AG09309 (cell line): ENCODE results near the gene COL17A1.

Experiments
- DNase-seq: peaks from one replicate; pipeline ENCODE4 v3.0.0-alpha.2; 2010; ENCODE audit warnings: low read depth
- H3K4me3 ChIP-seq: 2 replicates; pipeline ENCODE4 v1.5.1; 2011; ENCODE audit warnings: mild to moderate bottlenecking, low read depth, low read length, moderate library complexity; ENCODE audit not compliant: control insufficient read depth
- TF ChIP-seq, protein P1 (sequence below): IDR thresholded peaks from 2 replicates; pipeline ENCODE4 v1.5.1; 2011; ENCODE audit warnings: mild to moderate bottlenecking, low read depth, low read length, inconsistent platforms; ENCODE audit not compliant: insufficient read depth, control insufficient read depth; ENCODE audit errors: missing control alignments

COL17A1 gene

DNA sequence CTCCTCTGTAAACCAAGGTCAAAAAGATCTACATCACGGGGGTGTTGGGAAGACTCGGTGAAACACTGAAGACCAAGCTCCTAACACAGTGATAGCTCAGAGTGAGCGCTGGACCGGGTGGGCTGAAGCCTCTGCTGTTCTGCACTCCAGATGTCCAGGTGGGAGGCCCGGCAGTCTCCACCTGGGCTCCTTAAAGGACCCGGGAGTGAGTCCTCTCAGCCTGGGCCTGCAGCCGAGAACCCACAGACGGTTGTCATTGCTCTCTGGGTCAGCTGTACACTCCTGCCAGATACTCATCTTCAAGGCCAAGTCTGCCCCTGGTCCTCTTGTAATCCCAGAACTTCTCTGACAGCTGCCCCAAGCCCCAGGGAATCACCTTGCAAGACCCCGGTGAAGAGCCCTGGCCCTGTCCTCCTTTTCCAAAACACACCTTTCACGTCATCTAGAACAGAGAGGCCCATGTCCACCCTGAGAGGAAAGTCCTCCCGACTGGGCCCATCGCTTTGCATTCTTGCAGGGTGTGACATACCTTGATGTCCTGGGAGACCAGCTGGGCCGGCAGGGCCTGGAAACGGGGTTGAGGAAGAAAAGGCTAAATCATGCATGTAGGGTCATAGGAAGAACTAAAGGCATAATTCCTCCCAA, 43.7 kb downstream of the COL17A1 start:
- no peak overlapping the region for H3K4me3 ChIP-seq
- TF ChIP-seq, protein P1, sequence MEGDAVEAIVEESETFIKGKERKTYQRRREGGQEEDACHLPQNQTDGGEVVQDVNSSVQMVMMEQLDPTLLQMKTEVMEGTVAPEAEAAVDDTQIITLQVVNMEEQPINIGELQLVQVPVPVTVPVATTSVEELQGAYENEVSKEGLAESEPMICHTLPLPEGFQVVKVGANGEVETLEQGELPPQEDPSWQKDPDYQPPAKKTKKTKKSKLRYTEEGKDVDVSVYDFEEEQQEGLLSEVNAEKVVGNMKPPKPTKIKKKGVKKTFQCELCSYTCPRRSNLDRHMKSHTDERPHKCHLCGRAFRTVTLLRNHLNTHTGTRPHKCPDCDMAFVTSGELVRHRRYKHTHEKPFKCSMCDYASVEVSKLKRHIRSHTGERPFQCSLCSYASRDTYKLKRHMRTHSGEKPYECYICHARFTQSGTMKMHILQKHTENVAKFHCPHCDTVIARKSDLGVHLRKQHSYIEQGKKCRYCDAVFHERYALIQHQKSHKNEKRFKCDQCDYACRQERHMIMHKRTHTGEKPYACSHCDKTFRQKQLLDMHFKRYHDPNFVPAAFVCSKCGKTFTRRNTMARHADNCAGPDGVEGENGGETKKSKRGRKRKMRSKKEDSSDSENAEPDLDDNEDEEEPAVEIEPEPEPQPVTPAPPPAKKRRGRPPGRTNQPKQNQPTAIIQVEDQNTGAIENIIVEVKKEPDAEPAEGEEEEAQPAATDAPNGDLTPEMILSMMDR, result no peak
- DNase-seq, result no peak

DNA sequence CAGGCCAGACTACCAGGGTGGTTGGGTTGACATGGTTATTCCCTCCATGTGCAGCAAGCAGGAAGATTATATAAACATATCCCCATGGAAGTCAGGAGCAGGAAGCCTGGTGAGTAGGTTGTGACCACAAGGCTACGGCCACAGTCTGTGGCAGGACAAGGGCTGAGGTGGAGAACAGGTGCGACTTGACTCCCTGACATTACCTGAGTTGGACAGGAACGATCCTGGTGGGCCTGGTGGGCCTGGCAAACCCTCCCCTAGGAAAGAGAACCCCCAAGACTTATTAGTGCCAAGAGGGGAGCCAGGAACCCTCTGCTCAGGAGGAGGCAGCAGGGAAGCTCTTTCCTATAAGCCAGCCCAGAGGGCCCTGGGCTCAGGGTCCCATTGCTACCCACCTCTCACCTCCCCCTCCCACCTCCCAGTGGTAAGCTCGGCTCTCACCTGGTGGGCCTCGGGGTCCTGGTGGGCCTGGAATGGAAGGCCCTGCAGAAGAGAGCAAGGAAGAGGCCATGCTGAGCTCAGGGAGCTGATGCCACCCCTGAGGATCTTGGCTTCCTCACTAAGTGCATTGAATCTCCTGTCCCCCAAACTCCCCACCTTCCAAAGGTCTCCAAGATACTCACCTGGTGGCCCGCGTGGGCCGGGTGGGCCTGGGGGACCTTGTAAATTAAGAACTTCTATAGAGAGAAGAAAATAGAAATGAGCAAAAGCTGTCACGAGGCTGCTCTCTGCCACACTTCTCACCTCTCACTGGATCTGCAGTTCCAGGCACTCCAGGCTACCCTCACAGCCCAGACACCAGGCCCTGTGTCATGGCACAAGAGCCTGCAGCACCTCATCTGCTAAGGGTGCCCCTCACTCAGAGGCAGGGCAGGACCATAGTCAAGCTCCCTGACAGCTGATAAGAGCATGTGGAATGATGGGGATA, 44.6 kb downstream of the COL17A1 start:
- TF ChIP-seq, protein P1, result no peak

DNA sequence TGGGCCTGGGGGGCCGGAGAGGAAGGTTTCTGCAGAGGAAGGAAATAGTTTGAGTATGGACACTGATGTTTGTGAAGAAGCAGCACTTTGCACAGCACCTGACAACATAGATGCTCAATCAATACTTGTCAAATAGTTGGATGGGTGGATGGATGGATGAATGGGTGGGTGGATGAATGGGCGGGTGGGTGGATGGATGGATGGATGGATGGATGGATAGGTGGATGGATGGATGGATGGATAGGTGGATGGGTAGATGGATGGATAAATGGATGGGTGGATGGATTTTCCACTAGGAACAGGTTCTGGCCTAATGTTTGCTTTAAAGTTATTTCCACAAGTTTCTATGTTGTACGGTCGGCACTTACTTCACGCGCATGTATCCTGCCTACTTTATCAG, 45.3 kb downstream of the COL17A1 start:
- H3K4me3 ChIP-seq, result no peak overlapping the region
- DNase-seq, result no peak
- TF ChIP-seq, protein P1, result no peak

More for the DNA sequence above, 44.6 kb downstream of the COL17A1 start:
- H3K4me3 ChIP-seq, result no peak overlapping the region
- DNase-seq, result no peak

DNA sequence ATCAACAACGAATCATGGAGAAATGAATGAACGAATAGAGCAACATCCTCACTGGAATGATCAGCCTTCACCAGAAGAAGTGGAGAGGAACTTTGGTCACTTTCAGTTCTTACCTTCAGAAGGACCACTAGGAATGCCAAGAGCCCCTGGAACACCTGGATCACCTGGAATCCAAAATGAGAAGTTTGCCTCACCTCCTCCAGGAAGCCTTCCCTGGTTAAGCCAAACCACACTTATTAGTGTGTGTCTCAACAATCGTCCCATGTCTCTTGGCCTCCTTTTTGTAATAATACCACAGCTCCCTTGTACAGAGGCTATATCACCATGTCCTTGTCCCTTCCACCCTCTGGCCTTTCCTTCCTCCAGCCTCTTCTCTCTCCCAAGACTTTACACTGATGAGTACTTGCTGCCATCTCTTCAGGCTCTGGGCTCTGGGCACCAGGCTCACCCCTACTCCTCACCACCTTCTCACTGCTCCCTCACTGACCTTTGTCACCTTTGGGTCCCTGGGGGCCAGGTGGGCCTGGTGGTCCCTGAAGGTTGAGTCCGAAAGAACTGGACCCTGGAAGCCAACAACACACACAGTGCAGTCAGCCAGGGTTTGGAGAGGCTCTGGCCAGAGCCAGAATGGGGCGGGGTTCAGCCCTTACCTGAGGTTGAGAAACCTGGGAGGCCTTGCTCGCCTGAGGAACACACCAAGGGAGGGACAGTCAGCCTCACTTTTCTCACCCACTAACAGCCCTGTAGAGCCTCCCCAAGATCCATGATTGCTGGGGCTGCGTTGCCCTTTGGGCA, 46.5 kb downstream of the COL17A1 start:
- no peak for DNase-seq
- TF ChIP-seq, protein P1, result no peak
- H3K4me3 ChIP-seq, result no peak overlapping the region

DNA sequence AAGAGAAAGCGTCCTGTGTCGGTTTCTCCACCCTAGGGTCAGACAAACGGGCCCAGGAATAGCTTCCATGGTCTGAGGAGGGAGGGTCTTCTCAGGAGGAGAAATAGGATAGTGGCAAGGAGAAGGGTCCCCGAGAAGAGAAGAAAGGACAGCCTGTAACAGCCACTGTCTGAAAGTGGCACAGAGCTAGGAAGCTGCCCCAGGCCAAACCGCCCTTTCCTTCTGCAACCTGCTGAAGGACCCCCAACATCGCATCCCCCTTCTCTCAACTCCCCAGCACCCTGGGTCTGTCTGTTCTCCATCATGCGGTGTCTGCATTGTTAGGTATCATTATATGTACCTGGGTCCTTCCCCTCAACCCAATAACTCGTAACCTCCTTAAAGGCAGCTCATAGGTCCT, 47.1 kb downstream of the COL17A1 start:
- TF ChIP-seq, protein P1, result no peak
- no peak overlapping the region for H3K4me3 ChIP-seq
- no peak for DNase-seq

DNA sequence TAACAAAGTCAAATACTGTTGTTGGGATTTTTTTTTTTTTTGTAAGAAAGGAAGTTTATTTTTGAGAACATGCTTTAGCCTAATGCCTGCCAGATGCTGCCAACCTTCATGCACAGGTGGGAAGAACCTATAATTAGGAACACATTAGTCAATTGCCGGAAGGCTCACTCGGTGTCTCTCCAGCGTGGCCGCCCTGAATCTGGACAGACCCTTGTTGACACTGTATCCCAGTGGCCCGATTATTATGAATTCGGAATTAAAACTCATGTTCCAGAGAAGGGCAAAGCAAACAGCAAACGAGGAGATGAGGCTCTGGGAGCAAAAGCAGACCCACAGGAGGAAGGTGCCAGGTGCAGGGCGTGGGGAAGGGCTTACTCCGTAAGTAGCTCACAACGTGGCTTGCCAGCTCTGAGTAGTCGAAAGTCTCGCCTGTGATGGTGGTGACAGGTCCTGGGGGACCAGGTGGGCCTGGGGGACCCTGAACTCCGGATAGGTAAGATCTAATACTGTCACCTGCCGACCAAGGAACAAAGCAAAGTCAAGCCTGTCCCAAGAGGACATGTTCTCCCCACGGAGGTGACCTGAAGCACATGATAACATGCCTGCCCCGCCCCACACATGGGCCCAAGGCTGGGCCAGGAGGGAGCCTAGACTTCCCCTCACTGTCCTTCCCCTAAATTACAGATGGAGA, 48.3 kb downstream of the COL17A1 start:
- TF ChIP-seq, protein P1, result no peak

More for the DNA sequence above, 48.3 kb downstream of the COL17A1 start:
- H3K4me3 ChIP-seq, result no peak overlapping the region
- DNase-seq, result no peak
